HL-60 (cell line): ENCODE results near the gene ZNF277.

Experiments
- DNase-seq, 2 experiments: peaks; one replicate each; pipeline ENCODE4 v3.0.0-alpha.2; 2010 to 2020; ENCODE audit warnings: low read depth in 1 of 2, low spot score in 1 of 2
- H3K27ac ChIP-seq: fragments of 250-450 bp; sonication (Bioruptor Pico); replicated peaks from 2 replicates; pipeline ENCODE4 v1.5.1; 2020; ENCODE audit warnings: mild to moderate bottlenecking, moderate library complexity
- H3K27me3 ChIP-seq: fragments of 250-450 bp; sonication (Bioruptor Pico); 2 replicates; pipeline ENCODE4 v1.5.1; 2021; ENCODE audit warnings: mild to moderate bottlenecking, moderate library complexity; ENCODE audit not compliant: insufficient read depth, poor library complexity, severe bottlenecking
- H3K4me3 ChIP-seq: replicated peaks from 2 replicates; pipeline ENCODE4 v1.5.1; 2011; ENCODE audit warnings: mild to moderate bottlenecking, control low read depth, low read length; ENCODE audit not compliant: insufficient read depth
- GABPA ChIP-seq: IDR thresholded peaks from 2 replicates; pipeline ENCODE4 v1.6.1; 2012; ENCODE audit warnings: low read depth
- POLR2AphosphoS5 ChIP-seq: IDR thresholded peaks from 2 replicates; pipeline ENCODE4 v1.6.1; 2012; ENCODE audit warnings: low read depth
- REST ChIP-seq: IDR thresholded peaks from 2 replicates; pipeline ENCODE4 v1.6.1; 2012; ENCODE audit warnings: low read depth; ENCODE audit not compliant: insufficient replicate concordance
- SPI1 ChIP-seq: IDR thresholded peaks from 2 replicates; pipeline ENCODE4 v1.6.1; 2012; ENCODE audit warnings: low read depth, mild to moderate bottlenecking, borderline replicate concordance
- TF ChIP-seq, protein P1 (sequence below): IDR thresholded peaks from one replicate; pipeline ENCODE4 v1.5.1; 2011; ENCODE audit warnings: low read length, control low read depth, inconsistent platforms; ENCODE audit not compliant: insufficient read depth

The ZNF277 gene

GRCh38 chr7:112334366-112334765 lies 127.9 kb downstream of the ZNF277 start:
- H3K27ac ChIP-seq, result no peak overlapping the region
- H3K4me3 ChIP-seq, result no peak overlapping the region
- no peak for DNase-seq
- no peaks in the 10 kb centered on the region for H3K27me3 ChIP-seq
- TF ChIP-seq POLR2AphosphoS5 (no peak), SPI1 (no peak), REST (no peak), GABPA (no peak)
- TF ChIP-seq, protein P1, sequence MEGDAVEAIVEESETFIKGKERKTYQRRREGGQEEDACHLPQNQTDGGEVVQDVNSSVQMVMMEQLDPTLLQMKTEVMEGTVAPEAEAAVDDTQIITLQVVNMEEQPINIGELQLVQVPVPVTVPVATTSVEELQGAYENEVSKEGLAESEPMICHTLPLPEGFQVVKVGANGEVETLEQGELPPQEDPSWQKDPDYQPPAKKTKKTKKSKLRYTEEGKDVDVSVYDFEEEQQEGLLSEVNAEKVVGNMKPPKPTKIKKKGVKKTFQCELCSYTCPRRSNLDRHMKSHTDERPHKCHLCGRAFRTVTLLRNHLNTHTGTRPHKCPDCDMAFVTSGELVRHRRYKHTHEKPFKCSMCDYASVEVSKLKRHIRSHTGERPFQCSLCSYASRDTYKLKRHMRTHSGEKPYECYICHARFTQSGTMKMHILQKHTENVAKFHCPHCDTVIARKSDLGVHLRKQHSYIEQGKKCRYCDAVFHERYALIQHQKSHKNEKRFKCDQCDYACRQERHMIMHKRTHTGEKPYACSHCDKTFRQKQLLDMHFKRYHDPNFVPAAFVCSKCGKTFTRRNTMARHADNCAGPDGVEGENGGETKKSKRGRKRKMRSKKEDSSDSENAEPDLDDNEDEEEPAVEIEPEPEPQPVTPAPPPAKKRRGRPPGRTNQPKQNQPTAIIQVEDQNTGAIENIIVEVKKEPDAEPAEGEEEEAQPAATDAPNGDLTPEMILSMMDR, result no peak

- TF ChIP-seq REST, result no peak
- TF ChIP-seq, protein P1, result no peak
- no peak for TF ChIP-seq SPI1
- TF ChIP-seq GABPA, result no peak
- TF ChIP-seq POLR2AphosphoS5, result no peak
- no peak overlapping the region for H3K4me3 ChIP-seq
- H3K27me3 ChIP-seq, result no peaks in the 10 kb centered on the region
- H3K27ac ChIP-seq, result no peak overlapping the region
- DNase-seq, result no peak
These were observed 129.8 kb downstream of the ZNF277 start for GRCh38 chr7:112336261-112336660.

- Histone ChIP-seq H3K27me3 (no peaks in the 10 kb centered on the region), H3K4me3 (no peak overlapping the region), H3K27ac (no peak overlapping the region)
- TF ChIP-seq REST, result no peak
- no peak for TF ChIP-seq POLR2AphosphoS5
- TF ChIP-seq, protein P1, result no peak
- no peak for TF ChIP-seq SPI1
- TF ChIP-seq GABPA, result no peak
- DNase-seq, result no peak
These were observed 130.6 kb downstream of the ZNF277 start for GRCh38 chr7:112336936-112337576.
